Neural crest cell (in vitro differentiated cells): Measurements from ENCODE around the gene AKAP6. TPM values are rescaled to one million over a fixed set of nuclear protein-coding genes. Genes with fewer than 3 reads are reported as not detected.

Experiments
- DNase-seq: peaks from one replicate; pipeline ENCODE4 v3.0.0; 2021; ENCODE audit warnings: low read depth, mixed read lengths, low spot score
- H3K27ac Mint-ChIP-seq: one replicate; pipeline ENCODE4 v1.8.0; 2021; ENCODE audit warnings: mild to moderate bottlenecking, mixed read lengths; ENCODE audit not compliant: unreplicated experiment
- H3K27me3 Mint-ChIP-seq: 2 replicates; pipeline ENCODE4 v1.8.0; 2021; ENCODE audit warnings: low read depth, mild to moderate bottlenecking, mixed read lengths
- H3K36me3 Mint-ChIP-seq: 2 replicates; pipeline ENCODE4 v1.8.0; 2021; ENCODE audit warnings: low read depth, mild to moderate bottlenecking, mixed read lengths
- H3K4me1 Mint-ChIP-seq: 2 replicates; pipeline ENCODE4 v1.8.0; 2021; ENCODE audit warnings: mixed read lengths
- H3K4me3 Mint-ChIP-seq: one replicate; pipeline ENCODE4 v1.8.0; 2021; ENCODE audit warnings: mild to moderate bottlenecking, mixed read lengths
- H3K9me3 Mint-ChIP-seq: 2 replicates; pipeline ENCODE4 v1.8.0; 2021; ENCODE audit warnings: mixed read lengths
- total RNA-seq: library from RNA; stranded (reverse); gene quantifications from 2 replicates; pipeline ENCODE4 v1.2.1, GENCODE V29; 2021
- TF ChIP-seq, protein P1 (sequence below): fragments of 200-600 bp; sonication (generic); conservative IDR thresholded peaks from 2 replicates; pipeline ENCODE4 v1.5.0; 2021; ENCODE audit warnings: antibody characterized with exemption, mild to moderate bottlenecking

AKAP6 gene
- total RNA-seq, 1 donor from 2014 or later = 9.4 TPM

GRCh38 chr14:32606301-32606700 lies 277.2 kb downstream of the AKAP6 start:
- H3K4me3 Mint-ChIP-seq = no peak overlapping the region
- H3K27me3 Mint-ChIP-seq = no peaks in the 10 kb centered on the region
- TF ChIP-seq, protein P1, sequence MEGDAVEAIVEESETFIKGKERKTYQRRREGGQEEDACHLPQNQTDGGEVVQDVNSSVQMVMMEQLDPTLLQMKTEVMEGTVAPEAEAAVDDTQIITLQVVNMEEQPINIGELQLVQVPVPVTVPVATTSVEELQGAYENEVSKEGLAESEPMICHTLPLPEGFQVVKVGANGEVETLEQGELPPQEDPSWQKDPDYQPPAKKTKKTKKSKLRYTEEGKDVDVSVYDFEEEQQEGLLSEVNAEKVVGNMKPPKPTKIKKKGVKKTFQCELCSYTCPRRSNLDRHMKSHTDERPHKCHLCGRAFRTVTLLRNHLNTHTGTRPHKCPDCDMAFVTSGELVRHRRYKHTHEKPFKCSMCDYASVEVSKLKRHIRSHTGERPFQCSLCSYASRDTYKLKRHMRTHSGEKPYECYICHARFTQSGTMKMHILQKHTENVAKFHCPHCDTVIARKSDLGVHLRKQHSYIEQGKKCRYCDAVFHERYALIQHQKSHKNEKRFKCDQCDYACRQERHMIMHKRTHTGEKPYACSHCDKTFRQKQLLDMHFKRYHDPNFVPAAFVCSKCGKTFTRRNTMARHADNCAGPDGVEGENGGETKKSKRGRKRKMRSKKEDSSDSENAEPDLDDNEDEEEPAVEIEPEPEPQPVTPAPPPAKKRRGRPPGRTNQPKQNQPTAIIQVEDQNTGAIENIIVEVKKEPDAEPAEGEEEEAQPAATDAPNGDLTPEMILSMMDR = no peak
- no peak for DNase-seq
- H3K9me3 Mint-ChIP-seq = no peaks in the 10 kb centered on the region
- H3K36me3 Mint-ChIP-seq = no peaks in the 10 kb centered on the region
- peaks cover 15% of the 10 kb centered on the region for H3K4me1 Mint-ChIP-seq
- H3K27ac Mint-ChIP-seq = no peak overlapping the region

GRCh38 chr14:32607399-32607798 lies 278.3 kb downstream of the AKAP6 start:
- Mint-ChIP-seq H3K9me3 (no peaks in the 10 kb centered on the region), H3K4me3 (no peak overlapping the region), H3K36me3 (no peaks in the 10 kb centered on the region), H3K27ac (no peak overlapping the region), H3K4me1 (peaks cover 9% of the 10 kb centered on the region), H3K27me3 (no peaks in the 10 kb centered on the region)
- TF ChIP-seq, protein P1 = no peak
- DNase-seq = no peak

- Mint-ChIP-seq H3K4me1 (no peaks in the 10 kb centered on the region), H3K27me3 (no peaks in the 10 kb centered on the region), H3K36me3 (no peaks in the 10 kb centered on the region), H3K27ac (no peak overlapping the region), H3K4me3 (no peak overlapping the region), H3K9me3 (no peaks in the 10 kb centered on the region)
- no peak for DNase-seq
- TF ChIP-seq, protein P1 = no peak
These were observed 279.8 kb downstream of the AKAP6 start for GRCh38 chr14:32608857-32609256.

DNA sequence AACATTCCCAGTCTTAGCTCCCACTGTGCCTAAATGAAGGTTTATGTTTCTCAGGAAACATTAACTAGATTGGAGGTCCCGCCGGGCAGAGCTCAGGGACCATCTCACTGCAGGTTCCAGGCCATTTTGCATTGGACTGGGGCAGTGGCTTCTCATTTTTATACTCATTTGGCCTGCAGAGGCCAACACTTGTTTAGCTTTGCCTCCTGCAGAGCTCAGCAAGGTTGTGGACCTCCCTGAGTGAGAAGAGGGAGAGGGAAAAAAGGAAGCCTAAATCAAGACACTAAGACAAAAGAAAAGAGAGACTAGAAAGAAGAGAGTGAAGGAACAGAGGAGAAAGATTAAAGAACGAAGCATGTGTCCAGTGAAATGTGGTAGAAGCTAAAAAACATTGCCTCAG lies 280.3 kb downstream of the AKAP6 start:
- no peaks in the 10 kb centered on the region for H3K9me3 Mint-ChIP-seq
- H3K4me1 Mint-ChIP-seq = no peaks in the 10 kb centered on the region
- H3K27me3 Mint-ChIP-seq = no peaks in the 10 kb centered on the region
- H3K27ac Mint-ChIP-seq = no peak overlapping the region
- no peaks in the 10 kb centered on the region for H3K36me3 Mint-ChIP-seq
- no peak overlapping the region for H3K4me3 Mint-ChIP-seq
- no peak for DNase-seq
- TF ChIP-seq, protein P1 = no peak

DNA sequence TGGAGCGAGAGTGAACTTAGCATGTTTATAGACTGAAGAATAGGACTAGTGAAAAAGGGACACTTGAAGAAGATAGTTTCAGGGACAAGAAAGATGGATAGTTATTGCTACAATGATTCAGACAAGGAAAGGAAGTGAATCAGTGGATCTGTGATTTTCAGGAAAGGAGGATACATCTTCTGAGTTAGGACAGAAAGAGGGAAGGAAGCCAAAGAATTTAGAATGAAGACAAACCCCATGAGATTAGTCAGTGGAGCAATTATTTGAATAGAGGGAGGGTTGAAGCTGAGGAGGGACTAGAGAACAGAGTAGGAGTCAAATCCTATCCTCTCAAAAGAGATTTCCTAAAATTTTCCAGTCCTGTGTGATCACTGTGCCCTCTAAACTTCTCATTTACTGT lies 282.7 kb downstream of the AKAP6 start:
- TF ChIP-seq, protein P1 = no peak
- Mint-ChIP-seq H3K4me3 (no peak overlapping the region), H3K36me3 (no peaks in the 10 kb centered on the region), H3K27ac (no peak overlapping the region), H3K27me3 (no peaks in the 10 kb centered on the region), H3K9me3 (peaks cover 3% of the 10 kb centered on the region), H3K4me1 (no peaks in the 10 kb centered on the region)
- DNase-seq = no peak

DNA sequence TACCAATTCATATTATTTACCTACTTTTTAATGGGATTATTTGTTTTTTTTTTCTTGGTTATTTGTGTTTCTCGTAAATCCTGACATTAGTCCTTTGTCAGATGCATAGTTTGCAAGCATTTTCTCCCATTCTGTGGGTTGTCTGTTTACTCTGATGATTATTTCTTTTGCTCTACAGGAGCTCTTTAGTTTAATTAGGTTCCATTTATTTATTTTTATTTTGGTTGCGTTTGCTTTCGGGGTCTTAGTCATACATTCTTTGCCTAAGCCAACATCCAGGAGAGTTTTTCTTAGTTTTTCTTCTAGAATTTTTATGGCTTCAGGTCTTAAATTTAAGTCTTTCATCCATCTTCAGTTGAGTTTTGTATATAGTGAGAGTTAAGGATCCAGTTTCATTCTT lies 289.9 kb downstream of the AKAP6 start:
- DNase-seq = no peak
- peaks cover 15% of the 10 kb centered on the region for H3K9me3 Mint-ChIP-seq
- H3K27ac Mint-ChIP-seq = no peak overlapping the region
- TF ChIP-seq, protein P1 = no peak
- H3K4me1 Mint-ChIP-seq = no peaks in the 10 kb centered on the region
- no peak overlapping the region for H3K4me3 Mint-ChIP-seq
- no peaks in the 10 kb centered on the region for H3K27me3 Mint-ChIP-seq
- H3K36me3 Mint-ChIP-seq = peaks cover 4% of the 10 kb centered on the region
